ENCODE measurements around the gene RNF130.
"Not testable (repeated sequence)": the region's sequence is repeated elsewhere in the genome, so short reads cannot be mapped to it uniquely, and the experiment has no call there.

Gene RNF130

DNA sequence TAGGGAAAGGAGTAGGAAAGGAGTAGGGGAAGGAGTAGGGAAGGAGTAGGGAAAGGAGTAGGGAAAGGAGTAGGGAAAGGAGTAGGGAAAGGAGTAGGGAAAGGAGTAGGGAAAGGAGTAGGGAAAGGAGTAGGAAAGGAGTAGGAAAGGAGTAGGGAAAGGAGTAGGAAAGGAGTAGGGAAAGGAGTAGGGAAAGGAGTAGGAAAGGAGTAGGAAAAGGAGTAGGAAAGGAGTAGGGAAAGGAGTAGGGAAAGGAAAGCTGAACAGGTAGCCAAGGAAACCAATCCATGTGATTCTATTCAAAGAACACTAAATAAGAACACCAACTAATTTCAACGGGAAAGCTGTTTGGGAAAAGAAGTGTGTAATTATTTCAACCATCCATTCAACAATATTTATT, 56.0 kb downstream of the RNF130 start:
- not testable (repeated sequence) for DNase-seq (ENCODE audit: low read depth)

DNA sequence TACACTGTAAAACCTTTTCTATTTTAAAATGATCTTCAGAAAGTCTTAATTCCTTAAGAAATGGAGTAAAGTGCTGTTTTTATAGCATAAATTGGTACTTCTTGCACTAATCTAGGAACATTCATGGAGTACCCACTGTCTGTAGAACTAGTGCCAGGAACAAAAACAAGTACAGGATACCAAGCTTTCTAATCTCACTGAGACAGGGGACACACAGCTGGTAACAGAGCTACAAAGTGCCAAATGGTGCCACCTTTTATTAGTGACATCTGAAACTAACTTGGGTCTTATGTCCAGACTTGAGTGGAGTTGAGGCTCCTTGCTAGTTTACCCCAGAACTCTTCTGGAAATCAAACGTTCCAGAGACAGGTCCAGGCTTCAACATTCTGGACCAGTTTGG, 57.9 kb downstream of the RNF130 start:
- DNase-seq (ENCODE audit: low read depth) = no peak

DNA sequence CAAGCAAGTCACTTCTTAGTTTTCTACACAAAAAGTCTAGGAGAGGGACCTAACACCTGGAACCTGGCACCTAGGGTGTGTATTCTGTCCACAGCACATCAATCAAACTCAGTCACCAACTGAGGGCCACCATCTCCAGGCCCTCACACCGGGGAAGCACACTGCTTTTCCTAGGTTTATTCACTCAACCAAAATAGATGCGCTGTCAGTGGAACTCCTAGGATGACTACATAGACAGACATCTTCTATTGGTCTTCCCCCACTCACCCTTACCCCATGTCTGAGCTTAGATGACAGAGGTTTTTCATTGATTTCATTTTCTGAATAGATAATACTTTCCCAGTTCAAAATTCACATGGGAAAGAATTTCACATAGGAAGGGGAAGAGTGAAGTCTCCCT, 59.2 kb downstream of the RNF130 start:
- DNase-seq (ENCODE audit: low read depth) = no peak

DNA sequence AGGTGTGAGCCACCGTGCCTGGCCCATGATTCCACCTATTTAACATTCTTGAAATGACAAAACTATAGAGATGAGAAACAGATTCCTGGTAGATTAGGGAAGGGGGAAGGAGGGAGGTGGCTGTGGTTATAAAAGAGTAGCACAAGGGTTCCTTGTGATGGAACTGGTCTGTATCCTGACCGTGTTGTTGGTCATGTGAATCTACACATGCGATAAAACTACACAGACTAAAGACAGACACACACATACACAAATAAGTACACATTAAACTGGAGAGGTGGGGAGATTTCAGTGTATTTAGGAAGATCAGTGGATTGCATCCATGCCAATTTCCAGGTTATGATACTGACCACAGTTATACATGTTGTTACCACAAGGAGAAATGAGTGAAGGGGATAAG, 60.9 kb downstream of the RNF130 start:
- DNase-seq (ENCODE audit: low read depth) = no peak

DNA sequence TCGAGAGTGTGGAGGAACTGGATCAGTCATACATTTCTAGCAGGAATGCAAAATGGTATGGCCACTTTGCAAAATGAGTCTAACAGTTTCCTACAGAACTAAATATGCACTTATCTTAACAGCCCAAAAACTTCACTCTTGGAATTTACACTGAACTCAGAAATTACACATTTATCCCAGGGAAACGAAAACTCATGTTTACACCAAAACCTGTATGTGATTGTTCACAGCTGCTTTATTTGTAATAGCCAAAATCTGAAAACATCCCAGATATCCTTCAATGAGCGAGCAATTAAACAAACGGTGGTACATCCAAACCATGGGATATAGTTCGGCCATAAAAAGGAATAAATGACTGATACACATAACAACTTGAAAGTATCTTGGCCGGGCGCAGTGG, 62.0 kb downstream of the RNF130 start:
- DNase-seq (ENCODE audit: low read depth) = no peak

DNA sequence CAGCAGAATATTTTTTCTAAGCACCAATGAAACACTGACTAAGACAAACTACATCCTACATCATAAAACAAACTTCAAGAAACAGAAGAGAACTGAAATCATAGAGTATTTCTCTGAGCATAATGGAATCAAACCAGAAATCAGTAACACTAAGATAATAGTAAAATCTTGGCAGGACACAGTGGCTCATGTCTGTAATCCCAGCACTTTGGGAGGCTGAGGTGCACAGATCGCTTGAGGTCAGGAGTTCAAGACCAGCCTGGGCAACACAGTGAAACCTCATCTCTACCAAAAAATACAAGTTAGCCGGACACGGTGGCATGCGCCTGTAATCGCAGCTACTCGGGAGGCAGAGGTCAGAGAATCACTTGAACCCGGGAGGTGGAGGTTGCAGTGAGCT, 63.1 kb downstream of the RNF130 start:
- DNase-seq (ENCODE audit: low read depth) = no peak

DNA sequence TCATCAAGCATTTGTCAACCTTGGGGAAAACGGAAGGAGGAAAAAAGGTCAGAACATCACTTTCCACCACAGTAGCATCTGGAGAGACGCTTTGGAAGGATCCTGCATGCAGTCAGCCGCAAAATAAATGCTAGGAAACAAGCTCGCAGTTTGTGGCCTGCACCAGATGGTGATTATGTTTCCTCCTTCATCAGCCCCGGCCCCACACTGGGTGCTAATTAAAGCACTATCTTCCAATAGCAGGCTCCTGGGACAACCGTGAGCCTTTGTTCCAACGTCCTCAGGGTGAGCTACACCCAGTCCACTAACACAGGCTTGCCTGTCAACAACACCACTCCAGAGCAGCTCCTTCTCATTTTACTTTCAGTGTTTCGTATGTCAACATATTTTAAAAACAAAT, 64.0 kb downstream of the RNF130 start:
- no peak for DNase-seq (ENCODE audit: low read depth)

DNA sequence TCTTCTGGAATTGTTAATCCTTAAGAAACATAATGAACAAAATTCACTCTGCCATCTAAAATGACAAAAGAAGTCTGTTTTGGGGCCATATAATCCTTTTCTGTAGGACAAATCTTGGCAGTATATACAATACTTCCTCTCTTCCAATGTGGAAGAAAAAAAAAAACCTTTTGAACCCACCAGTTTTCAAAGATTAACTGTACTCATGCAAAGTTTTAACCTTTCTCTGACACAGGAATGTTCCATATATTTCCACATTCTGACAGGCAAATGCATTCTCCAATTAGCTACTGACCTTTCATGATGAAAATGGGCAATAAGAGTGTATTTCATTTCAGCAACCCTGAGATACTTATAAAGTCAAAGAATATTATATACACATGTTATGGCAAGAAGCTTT, 65.4 kb downstream of the RNF130 start:
- DNase-seq (ENCODE audit: low read depth) = no peak

DNA sequence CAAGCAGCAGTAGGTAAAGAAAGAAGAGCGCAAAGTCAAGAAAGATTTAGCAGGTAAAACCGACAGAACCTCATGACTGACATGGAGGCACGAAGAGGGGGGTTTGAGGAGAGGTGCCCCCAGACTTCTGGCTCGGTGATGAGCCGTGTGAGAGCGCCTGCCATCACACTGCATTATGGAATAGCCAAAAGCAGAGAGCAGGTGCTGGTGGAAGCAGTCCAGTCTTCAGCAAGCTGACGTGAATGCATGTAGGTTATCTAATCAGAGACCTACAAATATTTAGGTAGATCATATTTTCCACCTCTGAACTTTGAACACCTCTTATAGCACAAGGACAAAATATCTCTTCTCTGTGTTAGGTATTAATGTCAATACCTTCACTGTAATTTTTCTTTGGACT, 68.4 kb downstream of the RNF130 start:
- DNase-seq (ENCODE audit: low read depth) = no peak

DNA sequence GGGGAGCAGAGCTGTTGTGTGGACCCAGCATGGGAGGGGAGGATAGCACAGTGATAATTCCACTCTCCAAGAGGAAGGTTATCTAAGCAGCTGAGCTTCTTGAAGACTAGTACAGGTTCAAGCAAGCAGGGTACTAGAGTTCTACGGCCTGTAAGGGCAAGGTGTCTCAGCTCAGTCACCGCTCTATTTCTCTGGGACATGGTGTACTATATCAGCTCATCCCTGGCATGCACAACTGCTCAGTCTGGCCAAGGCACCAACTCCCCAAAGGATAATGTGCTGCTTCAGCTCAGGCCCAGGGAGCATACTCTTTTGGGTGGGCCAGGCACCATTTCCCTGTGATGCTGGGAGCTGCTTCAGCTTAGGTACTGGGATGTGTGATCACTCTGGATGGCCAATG, 69.8 kb downstream of the RNF130 start:
- no peak for DNase-seq (ENCODE audit: low read depth)

DNA sequence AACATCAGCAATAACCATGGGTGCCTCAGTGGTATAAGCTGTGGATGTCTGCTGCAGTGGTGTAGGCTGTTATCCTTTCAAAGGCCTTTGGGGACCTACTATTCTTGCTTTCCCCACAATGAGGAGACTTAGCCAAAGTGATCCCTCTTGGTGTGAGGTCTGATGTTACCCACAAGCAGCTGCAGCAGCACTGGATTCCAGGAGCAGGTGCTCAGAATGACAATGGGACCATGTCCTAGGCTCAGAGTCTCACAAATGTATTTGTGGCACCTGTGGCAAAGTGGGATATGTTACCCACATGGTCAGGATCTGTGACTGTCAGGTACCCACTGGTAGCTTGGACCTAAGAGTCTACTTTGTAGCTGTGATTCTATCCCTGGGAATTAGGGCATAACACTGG, 70.4 kb downstream of the RNF130 start:
- no peak for DNase-seq (ENCODE audit: low read depth)

DNA sequence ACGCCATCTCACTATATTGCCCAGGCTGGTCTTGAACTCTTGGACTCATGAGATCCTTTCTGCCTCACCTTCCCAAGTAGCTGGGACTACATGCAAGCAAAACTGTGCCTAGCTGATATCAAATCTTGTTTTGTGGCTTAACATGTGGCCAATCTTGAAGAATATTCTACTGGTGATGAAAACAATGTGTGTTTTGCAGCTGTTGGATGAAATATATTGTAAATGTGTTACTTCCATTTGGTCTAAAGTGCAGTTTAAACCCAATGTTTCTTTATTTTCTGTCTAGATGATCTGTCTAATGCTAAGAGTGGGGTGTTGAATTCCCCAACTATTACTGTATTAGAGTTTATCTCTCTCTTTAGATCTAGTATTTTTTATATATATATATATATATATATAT, 73.1 kb downstream of the RNF130 start:
- DNase-seq (ENCODE audit: low read depth) = no peak

DNA sequence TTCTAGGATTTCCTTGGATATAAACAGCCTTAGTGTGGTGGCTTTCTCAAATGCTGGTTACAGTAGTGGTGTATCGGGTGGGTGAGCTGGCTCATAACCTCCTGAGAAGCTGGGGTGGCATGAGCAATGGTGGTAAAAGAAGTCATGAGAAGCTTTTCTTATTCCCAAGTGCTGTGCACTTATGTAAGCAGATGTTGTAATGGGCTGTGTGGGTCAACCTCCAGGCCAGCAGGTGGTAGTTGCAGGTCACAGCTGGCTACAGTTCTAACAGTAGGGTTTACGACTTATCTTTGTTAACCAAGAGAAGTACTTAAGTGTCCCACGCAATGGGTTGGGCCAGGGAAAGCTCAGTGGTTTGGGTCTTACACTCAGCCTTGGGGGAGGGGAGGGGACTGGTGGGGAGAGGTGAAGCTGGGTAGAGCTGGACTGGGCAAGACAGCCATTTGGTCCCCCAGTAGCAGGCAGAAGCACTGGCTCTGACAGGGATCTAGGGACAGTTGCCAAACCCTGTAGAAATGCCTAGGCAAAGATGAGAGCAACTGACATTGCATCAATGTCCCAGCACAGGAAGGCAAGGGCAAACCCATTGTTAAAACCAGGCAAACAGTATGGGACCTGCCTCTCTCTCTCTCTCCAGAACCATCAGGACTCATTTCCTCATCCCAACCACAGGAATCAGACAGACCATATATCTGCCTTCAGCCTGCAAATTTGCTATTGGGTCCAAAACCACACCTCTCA, 76.8 kb downstream of the RNF130 start:
- no peak for DNase-seq (ENCODE audit: low read depth)

DNA sequence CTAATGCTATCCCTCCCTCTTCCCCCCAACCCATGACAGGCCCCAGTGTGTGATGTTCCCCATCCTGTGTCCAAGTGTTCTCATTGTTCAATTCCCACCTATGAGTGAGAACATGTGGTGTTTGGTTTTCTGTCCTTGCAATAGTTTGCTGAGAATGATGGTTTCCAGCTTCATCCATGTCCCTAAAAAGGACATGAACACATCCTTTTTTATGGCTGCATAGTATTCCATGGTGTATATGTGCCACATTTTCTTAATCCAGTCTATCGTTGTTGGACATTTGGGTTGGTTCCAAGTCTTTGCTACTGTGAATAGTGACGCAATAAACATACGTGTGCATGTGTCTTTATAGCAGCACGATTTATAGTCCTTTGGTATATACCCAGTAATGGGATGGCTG, 78.7 kb downstream of the RNF130 start:
- not testable (repeated sequence) for DNase-seq (ENCODE audit: low read depth)

DNA sequence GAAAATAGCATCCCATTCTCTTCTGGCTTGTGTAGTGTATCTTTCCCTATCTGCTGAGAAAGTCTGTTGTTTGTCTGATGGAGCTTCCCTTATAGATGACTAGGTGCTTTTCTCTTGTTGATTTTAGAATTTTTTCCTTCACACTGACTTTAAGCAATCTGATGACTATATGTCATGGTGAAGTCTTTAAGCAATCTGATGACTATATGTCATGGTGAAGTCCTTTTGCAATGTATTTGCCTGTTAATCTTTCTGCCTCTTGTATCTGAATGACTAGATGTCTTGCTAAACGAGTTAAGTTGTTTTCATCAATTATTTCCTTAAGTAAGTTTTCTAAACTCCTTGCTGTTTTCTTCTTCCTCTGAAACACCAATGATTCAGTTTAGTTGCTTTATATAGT, 80.5 kb downstream of the RNF130 start:
- no peak for DNase-seq (ENCODE audit: low read depth)

DNA sequence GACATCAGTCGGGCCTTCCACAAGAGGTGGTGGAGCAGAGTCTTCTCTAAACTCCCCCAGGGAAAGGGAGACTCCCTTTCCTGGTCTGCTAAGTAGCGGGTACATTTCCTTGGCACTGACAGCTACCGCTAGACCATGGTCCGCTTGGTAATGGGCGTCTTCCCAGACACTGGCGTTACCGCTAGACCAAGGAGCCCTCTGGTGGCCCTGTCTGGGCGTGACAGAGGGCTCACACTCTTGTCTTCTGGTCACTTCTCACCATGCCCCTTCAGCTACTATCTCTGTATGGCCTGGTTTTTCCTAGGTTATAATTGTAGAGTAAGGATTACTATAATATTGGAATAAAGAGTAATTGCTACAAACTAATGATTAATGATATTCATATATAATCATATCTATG, 81.0 kb downstream of the RNF130 start:
- not testable (repeated sequence) for DNase-seq (ENCODE audit: low read depth)

DNA sequence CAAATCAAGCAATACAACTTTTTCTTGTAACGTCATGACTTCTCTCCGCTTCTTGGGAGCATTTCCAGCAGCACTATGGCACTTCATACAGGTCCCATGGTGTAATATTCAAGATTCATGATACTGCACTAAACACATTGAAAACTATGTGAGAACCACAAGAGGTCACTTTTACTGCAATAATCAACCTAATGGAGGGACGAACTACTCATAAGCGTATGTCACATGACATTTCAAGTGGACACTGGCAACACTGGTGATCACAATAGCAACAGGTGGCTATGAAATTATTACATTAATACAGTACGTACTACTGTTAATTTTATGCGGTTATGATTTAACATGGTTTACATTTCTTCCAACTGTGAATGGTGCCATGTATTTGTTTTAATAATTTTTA, 85.2 kb downstream of the RNF130 start:
- DNase-seq (ENCODE audit: low read depth) = no peak

DNA sequence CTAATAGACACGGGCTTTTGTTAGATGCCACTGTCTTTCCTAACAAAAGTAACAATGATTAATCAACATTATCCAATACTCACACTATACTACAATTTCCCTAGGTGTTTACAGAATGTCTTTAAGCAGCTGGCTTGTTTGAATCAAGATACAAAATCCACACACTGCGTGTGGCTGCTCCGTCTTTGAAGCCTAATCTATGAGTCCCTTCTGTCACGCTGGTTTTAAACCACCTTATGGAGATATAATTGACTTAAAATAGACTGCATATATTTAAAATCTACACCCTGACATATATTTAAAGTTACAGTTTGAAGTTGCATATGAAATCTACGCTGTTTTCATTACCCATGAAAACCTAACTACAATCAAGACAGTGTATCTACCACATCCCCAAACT, 89.9 kb downstream of the RNF130 start:
- no peak for DNase-seq (ENCODE audit: low read depth)

DNA sequence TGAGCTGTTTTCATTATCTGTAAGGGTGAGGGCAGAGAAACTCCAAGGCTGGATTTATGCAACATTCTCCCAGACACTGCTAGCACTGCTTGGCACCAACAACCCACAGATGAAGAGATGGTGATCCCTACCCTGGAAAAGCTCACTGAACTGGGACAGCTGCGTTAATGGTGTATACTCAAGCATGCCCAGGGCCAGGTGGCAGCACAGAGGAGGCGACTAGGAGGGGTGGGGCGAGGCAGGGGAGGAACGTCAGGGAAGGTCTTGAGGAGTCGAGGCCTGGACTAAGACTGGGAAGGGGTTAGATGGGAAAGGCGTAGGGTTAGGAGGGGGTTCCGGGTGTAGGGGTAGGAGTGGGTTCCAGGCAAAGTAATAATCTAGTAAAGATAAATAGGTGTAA, 90.8 kb downstream of the RNF130 start:
- no peak for DNase-seq (ENCODE audit: low read depth)

DNA sequence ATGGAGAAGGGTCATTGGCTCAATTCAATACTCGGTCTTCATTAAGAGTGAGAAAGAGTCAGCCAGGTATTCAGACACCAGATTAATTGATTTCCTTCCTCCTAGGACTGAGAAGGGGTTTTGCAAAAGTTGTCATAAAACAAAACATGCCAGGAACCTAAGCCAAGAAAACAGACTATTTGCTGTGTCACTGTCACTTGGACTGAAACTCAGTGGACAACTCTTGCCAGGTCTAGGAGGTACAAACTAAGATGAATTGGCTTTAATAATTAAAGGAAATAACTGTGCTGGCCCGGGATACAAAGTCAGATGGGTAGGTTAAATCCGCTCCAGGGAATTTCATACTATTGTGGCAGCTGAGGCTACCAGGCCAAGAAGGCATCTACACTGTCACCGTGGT, 92.8 kb downstream of the RNF130 start:
- DNase-seq (ENCODE audit: low read depth) = no peak

DNA sequence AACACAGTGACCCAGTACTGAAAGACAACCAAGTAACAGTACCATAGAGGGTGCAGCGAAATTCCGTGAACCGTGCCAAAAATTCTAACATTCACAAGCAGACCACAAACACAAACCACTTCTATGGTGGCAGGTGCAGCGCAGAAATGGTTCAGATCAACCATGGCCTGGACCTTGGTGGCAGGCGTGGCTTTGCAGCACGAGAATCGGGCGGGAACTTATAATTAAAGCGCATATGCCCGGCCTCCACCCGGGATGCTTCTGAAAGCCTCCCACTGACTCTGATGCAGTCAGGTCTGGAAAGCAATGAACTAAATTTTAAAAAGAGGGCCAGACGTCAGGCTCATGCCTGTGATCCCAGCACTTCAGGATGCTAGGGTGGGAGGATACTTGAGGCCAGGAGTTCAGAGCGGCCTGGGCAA, 95.8 kb downstream of the RNF130 start:
- DNase-seq (ENCODE audit: low read depth) = no peak

DNA sequence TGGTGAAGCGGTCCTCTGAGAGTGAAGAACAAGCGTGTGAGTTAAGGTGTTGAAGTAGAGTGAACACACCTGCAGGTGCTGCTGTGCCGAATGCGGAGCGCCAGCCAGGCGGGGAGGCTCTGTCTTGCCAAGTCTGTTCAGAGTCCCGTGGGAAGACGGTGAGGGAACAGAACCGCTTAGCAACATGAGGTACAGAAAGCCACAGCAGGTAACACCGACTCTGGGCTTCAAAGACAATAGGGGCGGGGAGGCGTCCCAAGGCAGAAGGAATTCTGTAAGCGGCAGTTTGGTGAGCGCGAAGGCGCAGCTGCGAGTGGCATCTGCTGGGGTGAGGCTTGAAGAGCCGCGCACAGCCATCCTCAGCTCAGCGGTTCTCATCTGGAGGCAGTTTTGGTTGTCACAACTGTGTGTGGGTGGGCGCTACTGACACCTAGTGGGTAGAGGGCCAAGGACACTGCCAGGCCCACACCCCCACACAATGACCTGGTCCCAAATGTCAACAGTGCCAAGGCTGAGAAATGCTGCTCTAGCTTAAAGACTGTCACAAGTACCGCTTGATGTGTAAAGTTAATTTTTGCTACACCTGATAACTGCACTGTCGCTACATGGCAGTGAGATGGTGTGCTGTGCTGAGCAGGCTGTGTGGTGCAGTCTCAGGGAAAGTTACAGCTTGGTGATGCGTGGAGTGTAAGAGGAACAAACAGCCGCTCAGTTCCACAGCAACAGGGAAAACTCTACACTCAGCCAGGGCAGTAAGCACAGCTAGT, 96.4 kb downstream of the RNF130 start:
- no peak for DNase-seq (ENCODE audit: low read depth)

DNA sequence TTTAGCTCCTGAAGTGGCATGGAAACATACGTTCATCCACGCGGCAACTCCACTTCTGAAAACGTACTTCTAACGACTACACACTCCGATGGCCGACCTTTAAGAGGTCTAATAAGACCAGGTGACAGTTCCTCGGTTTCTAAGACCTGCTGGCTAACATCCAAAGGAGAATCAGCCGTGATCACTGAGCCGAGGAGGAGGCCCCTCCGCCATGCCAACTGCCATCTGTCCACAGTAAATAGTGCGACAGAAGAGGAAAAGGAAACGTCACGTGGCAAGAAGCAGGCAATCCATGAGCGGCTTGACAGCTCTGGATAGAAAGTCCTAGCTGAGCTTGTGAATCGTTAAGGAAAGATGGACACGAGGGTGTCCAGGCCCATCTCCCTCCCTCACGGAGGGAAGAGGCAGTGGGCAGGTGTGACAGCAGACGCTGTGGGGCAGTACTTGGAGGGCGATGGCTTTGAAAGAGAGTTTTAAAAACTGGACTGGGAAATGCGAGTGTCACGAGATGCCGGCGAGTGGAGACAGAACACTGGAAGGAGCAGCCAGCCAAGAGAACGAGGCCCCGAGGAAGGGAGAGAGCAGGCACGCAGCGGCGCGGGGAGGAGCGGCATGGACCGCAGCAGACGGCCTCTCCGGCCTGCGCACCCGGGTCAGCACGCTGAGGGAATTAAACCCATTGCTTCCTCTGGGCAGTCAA, 97.2 kb downstream of the RNF130 start:
- DNase-seq (ENCODE audit: low read depth) = no peak

Measured in stimulated activated CD8-positive, alpha-beta memory T cell treated with anti-CD3 and anti-CD28 coated beads, Interleukin-12 subunit alpha, Interleukin-12 subunit beta, amount 100 ng/mL, for 1 hour (primary cell).